ENCODE results near the gene MCRIP2. TPM values are rescaled to one million over a fixed set of nuclear protein-coding genes. Genes with fewer than 3 reads are reported as not detected.

The MCRIP2 gene
- total and polyA plus RNA-seq, 2 of the 8 experiments (the other 6 are each of a cell fraction or from before 2014, with no cell fraction given), result 45.4 to 75.5 TPM

- ChIA-PET CTCF (ENCODE audit: partially characterized antibody) (interaction anchor here (0.7 to 2.4 kb wide), 2 partner anchors 9 to 25 kb away, joined by 3 to 7 read pairs; no protein-coding TSS in a partner anchor), POLR2A (ENCODE audit: partially characterized antibody) (interaction anchor here (1.2 to 1.6 kb wide), 2 partner anchors 9 to 14 kb away, joined by 3 read pairs; no protein-coding TSS in a partner anchor)
- Histone ChIP-seq H2BK20ac (ENCODE audit: low read length) (no peak overlapping the region), H4K91ac (replicated peaks; ENCODE audit: insufficient read length, low read length) (no peak overlapping the region), H2BK12ac (ENCODE audit: low read depth, low read length) (no peak overlapping the region), H2BK120ac (replicated peaks; ENCODE audit: low read depth, low read length) (no peak overlapping the region), H4K20me1 (replicated peaks in 1 of 2; ENCODE audit: control insufficient read depth in 1 of 2, insufficient read depth in 2 of 2, low read length in 2 of 2) (peaks cover 14 to 26% of the 10 kb centered on the region in 2 experiments), H2AFZ (ENCODE audit: low read length) (no peak overlapping the region), H4K8ac (ENCODE audit: extremely low read depth, insufficient read depth, low read length) (no peak overlapping the region), H3K23me2 (ENCODE audit: low read depth, low read length) (no peaks in the 10 kb centered on the region), H3K79me1 (ENCODE audit: low read depth, low read length) (peaks cover 10% of the 10 kb centered on the region; the same call in 1 of the 2 replicates), H3K4me2 (ENCODE audit: insufficient read depth in 1 of 2, low read depth in 2 of 2, low read length in 2 of 2) (no peak overlapping the region), H3K9me3 (ENCODE audit: insufficient read depth in 2 of 2, low read depth in 1 of 2, low read length in 1 of 2) (peaks cover 0 to 4% of the 10 kb centered on the region in 2 experiments; a peak in 1 of 4 replicates), H3K4ac (replicated peaks; ENCODE audit: insufficient read length, low read depth, low read length) (no peak overlapping the region), H3K56ac (replicated peaks; ENCODE audit: insufficient read length, low read depth, low read length) (no peak overlapping the region), H2BK15ac (ENCODE audit: low read length) (no peak overlapping the region), H3K4me3 (ENCODE audit: extremely low read depth in 1 of 4, insufficient read depth in 2 of 4, low read depth in 3 of 4, low read length in 4 of 4) (no peak overlapping the region), H3K14ac (ENCODE audit: insufficient read length) (no peak overlapping the region), H3K9ac (replicated peaks in 1 of 4; ENCODE audit: extremely low read depth in 1 of 4, low read depth in 3 of 4, low read length in 3 of 4) (no peak overlapping the region), H3K4me1 (replicated peaks in 1 of 4; ENCODE audit: control insufficient read depth in 3 of 4, insufficient read depth in 4 of 4, low read length in 3 of 4) (peaks cover 0 to 2% (median 0%) of the 10 kb centered on the region in 4 experiments; a peak in 1 of 7 replicates), H4K5ac (ENCODE audit: insufficient read length, low read depth, low read length) (no peak overlapping the region), H2BK5ac (ENCODE audit: low read depth, low read length) (no peak overlapping the region), H3K27ac (ENCODE audit: low read depth, low read length) (no peak overlapping the region), H2AK5ac (ENCODE audit: low read depth, low read length) (no peak overlapping the region), H3K79me2 (ENCODE audit: control insufficient read depth in 1 of 2, insufficient read depth in 2 of 2, low read length in 2 of 2) (peaks cover 0 to 6% of the 10 kb centered on the region in 2 experiments; a peak in 2 of 4 replicates), H3K23ac (ENCODE audit: insufficient read length) (no peak overlapping the region), H3K27me3 (replicated peaks in 1 of 4; ENCODE audit: control insufficient read depth in 3 of 4, extremely low read depth in 1 of 4, insufficient read depth in 3 of 4, low read length in 3 of 4) (peaks cover 0 to 11% (median 6%) of the 10 kb centered on the region in 4 experiments; a peak in 3 of 7 replicates), H3K36me3 (ENCODE audit: control insufficient read depth in 2 of 4, insufficient read depth in 4 of 4, low read length in 3 of 4) (peaks cover 0 to 3% (median under 1%) of the 10 kb centered on the region in 4 experiments; a peak in 2 of 8 replicates), H3K18ac (ENCODE audit: extremely low read depth, low read length) (no peak overlapping the region)
- no peak for DNase-seq (ENCODE audit: low read depth in 1 of 2, low spot score in 2 of 2)
- FAIRE-seq, result no peak
- no peak for TF ChIP-seq ZNF274 (IDR thresholded peaks at IDR 0.05; ENCODE audit: borderline replicate concordance, extremely low read depth, low read length)
- TF ChIP-seq KDM4A (IDR thresholded peaks at IDR 0.05; ENCODE audit: low read depth, low read length, severe bottlenecking), result no peak
- TF ChIP-seq SUZ12 (IDR thresholded peaks at IDR 0.05; ENCODE audit: low read length), result no peak
- TF ChIP-seq RFX5 (IDR thresholded peaks at IDR 0.05; ENCODE audit: borderline replicate concordance, low read depth, low read length), result no peak
- TF ChIP-seq ASH2L (IDR thresholded peaks at IDR 0.05; ENCODE audit: low read length), result no peak
- no peak for TF ChIP-seq FOSL1 (IDR thresholded peaks at IDR 0.05; ENCODE audit: insufficient read depth, low read depth, low read length)
- TF ChIP-seq CBX5 (IDR thresholded peaks at IDR 0.05; ENCODE audit: low read depth, low read length), result no peak
- TF ChIP-seq SAP30 (IDR thresholded peaks at IDR 0.05; ENCODE audit: insufficient read depth, insufficient replicate concordance, low read length), result no peak
- TF ChIP-seq POU5F1 (IDR thresholded peaks at IDR 0.05; ENCODE audit: low read depth, low read length), result no peak
- 97% methylated on average over 12 of the region's 12 CpGs; no CpG with 5 or more reads in 1 of the 2 experiments for WGBS, 2 experiments (ENCODE audit: extremely low coverage in 1 of 2, insufficient coverage in 1 of 2, insufficient read length in 1 of 2, insufficient replicate concordance in 2 of 2, low coverage in 1 of 2, low lambda C conversion rate in 2 of 2, missing lambda C conversion rate in 1 of 2)
These were observed 44.9 kb upstream of the MCRIP2 start for GRCh38 chr16:596736-597060.

Data from H1 (cell line).